Nasal cavity respiratory epithelium epithelial cell of viscerocranial mucosa (primary cell): Measurements from ENCODE around the gene RMI2. TPM values are rescaled to one million over a fixed set of nuclear protein-coding genes. Genes with fewer than 3 reads are reported as not detected.

Experiments used
- total RNA-seq: library from RNA; depleted of rRNA; stranded (reverse); fragments of >200 nt; gene quantifications from 2 replicates; pipeline ENCODE4 v1.2.3, GENCODE V29; 2014

The RMI2 gene
- 2.4 and 2.5 TPM in 2 replicates for total RNA-seq

GRCh38 chr16:11345040-11345862 is at the start of gene RMI2:
RMI2 (plus strand) TSS chr16:11345459; CDS start chr16:11345472, 13 bp downstream.

Other genes with a start within 250 kb of the RMI2 start
- 1.4 and 1.9 TPM in 2 replicates for gene SOCS1, start 89.3 kb upstream of the RMI2 start, total RNA-seq
- gene TNP2, start 76.1 kb upstream of the RMI2 start, total RNA-seq, result not detected in 2 replicates
- gene PRM3, start 71.8 kb upstream of the RMI2 start, total RNA-seq, result not detected in 2 replicates
- not detected in 2 replicates for gene PRM2, start 69.0 kb upstream of the RMI2 start, total RNA-seq
- gene PRM1, start 64.1 kb upstream of the RMI2 start, total RNA-seq, result not detected in 2 replicates
- 77.6 and 198 TPM in 2 replicates for gene LITAF, start 241.5 kb downstream of the RMI2 start, total RNA-seq